GM12891 (cell line): ENCODE results near the gene FILIP1.

ENCODE experiments used
- POLR2A ChIP-seq: IDR thresholded peaks from 2 replicates; pipeline ENCODE4 v1.6.1; 2011; ENCODE audit warnings: low read depth, low read length, control low read depth
- SPI1 ChIP-seq: IDR thresholded peaks from 2 replicates; pipeline ENCODE4 v1.6.1; 2011; ENCODE audit warnings: low read depth, low read length, control low read depth
- TAF1 ChIP-seq: IDR thresholded peaks from 2 replicates; pipeline ENCODE4 v1.6.1; 2011; ENCODE audit warnings: low read depth, low read length, control low read depth

DNA sequence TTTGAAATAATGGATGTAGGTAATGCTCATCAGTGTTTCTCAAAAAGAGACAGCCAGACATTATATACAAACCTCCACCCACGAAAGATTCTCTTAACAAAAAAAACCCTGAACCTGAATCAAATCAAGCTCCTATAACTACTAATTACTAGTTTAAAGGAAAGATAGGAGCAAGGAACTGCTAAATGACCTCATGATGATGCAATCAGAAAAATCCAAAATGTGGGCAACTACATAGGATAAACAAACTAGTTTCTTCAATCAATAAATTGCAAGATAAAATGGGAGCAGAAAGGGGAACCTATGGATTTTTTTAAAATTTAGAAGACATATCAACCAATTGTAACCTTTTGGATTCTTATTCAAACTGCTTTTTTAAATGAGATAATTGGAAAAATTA lies 165.8 kb downstream of the FILIP1 start:
- TF ChIP-seq SPI1 (no peak), POLR2A (no peak), TAF1 (no peak)
